Skeletal muscle satellite cell (primary cell): ENCODE data around the gene TMEM151A.
A peak's percentile ranks its signal among the peaks of the same experiment; 100 is the strongest.

Source experiments
- H3K27me3 ChIP-seq: 2 replicates; pipeline ENCODE4 v1.7.0; 2013; ENCODE audit warnings: low read length; ENCODE audit not compliant: control insufficient read depth, insufficient read depth
- H3K36me3 ChIP-seq: 2 replicates; pipeline ENCODE4 v1.7.0; 2013; ENCODE audit warnings: mild to moderate bottlenecking, control low read depth, low read length; ENCODE audit not compliant: insufficient read depth
- H3K4me1 ChIP-seq: 2 replicates; pipeline ENCODE4 v1.7.0; 2013; ENCODE audit warnings: low read length; ENCODE audit not compliant: control insufficient read depth, insufficient read depth
- H3K4me2 ChIP-seq: 2 replicates; pipeline ENCODE4 v1.7.0; 2013; ENCODE audit warnings: mild to moderate bottlenecking, low read length
- H3K4me3 ChIP-seq: 2 replicates; pipeline ENCODE4 v1.7.0; 2013; ENCODE audit warnings: low read length
- H3K9ac ChIP-seq: 2 replicates; pipeline ENCODE4 v1.7.0; 2013; ENCODE audit warnings: mild to moderate bottlenecking, low read depth, low read length, moderate library complexity
- H3K9me3 ChIP-seq: replicated peaks from 2 replicates; pipeline ENCODE4 v1.7.0; 2013; ENCODE audit warnings: mild to moderate bottlenecking, control low read depth, low read length

TMEM151A gene

GRCh38 chr11:66329165-66329673, 37.5 kb downstream of the TMEM151A start:
- no peak overlapping the region for H3K9ac ChIP-seq
- H3K4me2 ChIP-seq = no peak overlapping the region
- peaks cover 46% of the 10 kb centered on the region for H3K4me1 ChIP-seq
- H3K27me3 ChIP-seq = no peaks in the 10 kb centered on the region
- H3K4me3 ChIP-seq = no peak overlapping the region
- H3K9me3 ChIP-seq = no peaks in the 10 kb centered on the region
- peaks cover 28% of the 10 kb centered on the region for H3K36me3 ChIP-seq

- H3K36me3 ChIP-seq = peaks cover 28% of the 10 kb centered on the region
Observed at GRCh38 chr11:66330931-66331330, 39.2 kb downstream of the TMEM151A start.

DNA sequence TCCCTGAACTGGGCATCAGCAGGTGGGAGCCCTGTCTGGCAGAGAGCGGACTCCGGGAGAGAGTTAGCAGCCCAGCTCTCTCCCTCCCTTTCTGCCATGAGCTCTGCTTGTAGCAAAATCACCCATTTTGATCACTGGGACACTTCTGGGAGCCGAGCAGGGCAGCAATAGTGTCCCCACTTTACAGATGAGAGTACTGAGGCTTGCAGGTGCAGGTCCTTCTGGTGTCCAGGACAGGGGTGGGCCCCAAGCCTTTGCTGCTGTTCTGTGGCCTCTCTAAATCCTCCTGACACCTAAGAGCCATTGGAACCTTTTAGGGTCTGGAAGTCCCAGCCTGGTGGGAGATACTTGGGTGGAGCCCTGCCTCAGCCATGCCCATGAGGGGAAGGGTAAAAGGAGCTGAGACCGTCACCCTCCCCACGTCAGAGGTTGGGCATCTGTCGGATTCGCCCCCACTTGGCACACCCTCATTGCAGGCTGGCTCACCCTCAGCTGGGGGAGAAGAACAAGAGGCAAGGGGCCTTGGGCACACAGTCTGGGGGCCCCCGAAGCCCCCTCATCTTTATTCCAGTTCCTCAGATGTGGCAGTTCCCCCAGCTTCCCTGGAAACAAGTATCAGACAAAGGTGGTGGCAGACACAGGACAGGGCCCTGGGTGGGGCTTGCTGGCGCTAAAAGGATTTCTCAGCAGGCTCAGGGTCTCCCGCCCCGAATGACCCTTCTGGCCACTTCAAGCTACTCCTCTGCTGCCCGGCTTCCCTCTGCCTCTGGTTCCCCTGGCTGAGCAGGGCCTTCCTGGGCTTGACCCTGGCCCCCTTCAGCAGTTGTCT, 40.1 kb downstream of the TMEM151A start:
- Histone ChIP-seq H3K4me1 (peaks cover 41% of the 10 kb centered on the region), H3K36me3 (peaks cover 28% of the 10 kb centered on the region), H3K9me3 (no peaks in the 10 kb centered on the region), H3K4me2 (no peak overlapping the region), H3K9ac (no peak overlapping the region), H3K4me3 (no peak overlapping the region), H3K27me3 (no peaks in the 10 kb centered on the region)

More at GRCh38 chr11:66330931-66331330, 39.2 kb downstream of the TMEM151A start:
- no peaks in the 10 kb centered on the region for H3K27me3 ChIP-seq
- H3K9me3 ChIP-seq = no peaks in the 10 kb centered on the region
- no peak overlapping the region for H3K9ac ChIP-seq
- H3K4me3 ChIP-seq = no peak overlapping the region
- no peak overlapping the region for H3K4me2 ChIP-seq
- H3K4me1 ChIP-seq = peaks cover 43% of the 10 kb centered on the region

DNA sequence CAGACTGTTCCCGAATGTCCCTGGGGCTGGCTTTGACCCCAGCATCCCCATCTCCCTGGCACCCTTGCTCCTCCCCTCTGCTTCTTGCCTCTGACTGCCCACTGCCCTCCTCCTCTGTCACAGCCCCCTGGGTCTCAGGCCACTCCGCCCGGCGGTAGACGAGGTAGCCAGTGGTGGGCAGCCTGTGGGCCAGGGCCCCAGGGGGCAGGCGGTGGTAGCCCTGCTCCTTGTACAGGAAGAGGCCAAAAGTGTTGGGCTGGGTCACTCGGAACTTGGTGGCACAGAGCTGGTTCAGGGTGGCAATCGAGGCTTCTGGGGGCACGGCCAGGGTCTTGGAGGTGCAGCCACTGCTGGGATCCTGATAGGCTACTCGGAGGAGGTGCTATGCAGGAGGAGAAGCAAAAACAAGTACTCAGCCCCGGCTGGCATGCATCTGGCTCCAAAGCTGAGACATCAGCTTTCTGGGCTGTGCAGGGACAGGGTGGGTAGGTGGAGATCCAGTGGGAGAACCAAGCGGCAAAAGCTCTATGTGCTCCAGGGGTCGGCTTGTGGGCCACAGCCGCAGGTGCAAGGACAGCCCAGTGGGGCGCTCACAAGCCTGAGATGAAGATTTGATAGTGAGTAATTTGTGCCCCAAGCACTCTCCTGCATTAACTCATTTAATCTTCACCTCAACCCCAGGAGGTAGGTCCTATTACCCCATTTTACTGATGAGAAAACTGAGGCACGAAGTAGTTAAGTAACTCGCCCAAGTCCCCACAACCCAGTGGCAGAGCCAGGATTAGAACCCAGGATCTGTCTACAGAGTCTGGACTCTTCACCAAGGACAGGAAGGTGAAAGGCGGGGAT, 40.9 kb downstream of the TMEM151A start:
- no peak overlapping the region for H3K4me2 ChIP-seq
- peaks cover 28% of the 10 kb centered on the region for H3K36me3 ChIP-seq
- no peak overlapping the region for H3K4me3 ChIP-seq
- peaks cover 41% of the 10 kb centered on the region for H3K4me1 ChIP-seq
- H3K9ac ChIP-seq = no peak overlapping the region
- H3K27me3 ChIP-seq = no peaks in the 10 kb centered on the region
- H3K9me3 ChIP-seq = no peaks in the 10 kb centered on the region

GRCh38 chr11:66333220-66333877, 41.7 kb downstream of the TMEM151A start:
- Histone ChIP-seq H3K36me3 (peaks cover 28% of the 10 kb centered on the region), H3K9me3 (no peaks in the 10 kb centered on the region), H3K27me3 (no peaks in the 10 kb centered on the region), H3K4me3 (no peak overlapping the region), H3K4me2 (no peak overlapping the region), H3K4me1 (peaks cover 40% of the 10 kb centered on the region), H3K9ac (no peak overlapping the region)

DNA sequence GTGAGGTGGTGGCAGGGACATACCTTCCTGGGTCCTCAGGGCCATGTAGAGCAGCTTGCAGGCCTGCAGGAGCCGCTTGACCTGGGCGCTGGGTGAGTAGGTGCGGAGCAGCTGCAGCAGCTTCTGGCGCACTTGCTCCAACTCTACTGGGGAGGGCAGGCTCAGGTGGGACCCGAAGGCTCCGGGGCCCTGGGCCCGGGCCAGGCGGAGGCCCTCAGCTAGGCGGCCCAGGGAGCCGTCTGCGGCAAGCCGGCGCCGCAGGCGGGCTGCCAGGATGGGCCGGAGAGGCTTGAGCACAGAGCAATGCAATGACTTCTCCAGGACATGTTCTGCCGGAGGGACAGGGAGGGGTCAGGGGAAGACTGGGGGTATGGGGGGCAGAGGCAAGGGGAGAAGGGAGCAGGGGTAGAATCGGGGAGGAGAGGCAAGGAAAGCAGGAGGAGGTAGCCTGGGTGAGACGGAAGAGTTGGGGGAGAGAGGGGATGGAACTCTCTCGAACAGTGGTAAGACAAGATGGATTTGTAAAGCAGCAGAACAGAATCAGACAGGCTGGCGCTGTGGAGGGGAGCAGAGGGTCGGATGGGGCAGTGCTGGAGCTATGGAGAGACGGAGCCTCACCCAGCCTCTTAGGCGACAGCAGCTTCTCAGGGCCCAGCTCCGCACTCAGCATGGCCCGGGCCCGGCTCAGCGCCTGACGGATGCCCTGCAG, 42.4 kb downstream of the TMEM151A start:
- H3K36me3 ChIP-seq = peaks cover 35% of the 10 kb centered on the region
- no peaks in the 10 kb centered on the region for H3K9me3 ChIP-seq
- peak overlapping the region; percentile 86 for H3K4me3 ChIP-seq
- peak overlapping the region; percentile 97 for H3K4me2 ChIP-seq
- no peaks in the 10 kb centered on the region for H3K27me3 ChIP-seq
- H3K9ac ChIP-seq = peak overlapping the region; percentile 96
- H3K4me1 ChIP-seq = peaks cover 36% of the 10 kb centered on the region

DNA sequence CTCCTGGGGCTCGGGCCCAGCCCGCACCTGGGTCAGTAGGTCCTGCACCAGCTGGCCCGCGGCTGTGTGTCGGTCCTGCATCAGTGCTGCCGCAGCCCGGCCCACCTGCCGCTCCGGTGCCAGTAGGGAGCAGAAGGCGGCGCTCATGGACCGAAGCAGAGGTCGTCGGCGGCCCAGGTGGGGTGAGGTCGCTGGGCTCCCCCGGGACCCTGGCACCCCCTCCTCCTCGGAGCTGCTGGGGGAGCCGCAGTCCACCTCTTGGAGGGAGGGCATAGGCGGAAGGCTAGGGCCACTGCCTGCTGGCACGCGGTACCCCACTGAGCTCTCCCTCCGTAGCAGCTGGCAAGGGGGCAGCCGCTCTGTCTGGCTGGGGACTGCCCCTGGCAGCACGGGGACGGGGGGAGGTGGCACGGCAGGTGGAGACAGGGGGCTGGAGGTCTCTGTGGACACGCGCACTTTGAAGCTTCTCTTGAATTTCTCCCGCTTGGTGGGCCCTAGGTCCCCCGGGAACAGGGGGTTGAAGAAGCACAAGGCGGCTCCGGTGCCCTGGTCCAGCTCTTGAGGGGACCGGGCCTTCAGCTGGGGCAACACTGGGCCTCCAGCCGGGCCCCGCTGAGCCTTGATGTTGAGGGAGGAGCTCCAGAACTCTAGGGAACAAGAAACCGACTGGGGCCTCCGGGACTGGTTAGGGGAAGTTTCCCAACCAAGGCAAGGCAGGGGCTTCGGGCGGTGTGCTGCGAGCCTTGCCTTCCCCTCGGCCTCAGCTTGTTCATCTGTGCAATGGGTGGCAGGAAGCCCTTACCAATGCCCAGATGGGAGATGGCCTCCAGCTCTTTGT, 43.1 kb downstream of the TMEM151A start:
- H3K4me3 ChIP-seq = peak overlapping the region; percentile 86
- no peaks in the 10 kb centered on the region for H3K27me3 ChIP-seq
- peaks cover 36% of the 10 kb centered on the region for H3K4me1 ChIP-seq
- H3K36me3 ChIP-seq = peaks cover 43% of the 10 kb centered on the region
- H3K9me3 ChIP-seq = no peaks in the 10 kb centered on the region
- peak overlapping the region; percentile 97 for H3K4me2 ChIP-seq
- peak overlapping the region; percentile 96 for H3K9ac ChIP-seq

DNA sequence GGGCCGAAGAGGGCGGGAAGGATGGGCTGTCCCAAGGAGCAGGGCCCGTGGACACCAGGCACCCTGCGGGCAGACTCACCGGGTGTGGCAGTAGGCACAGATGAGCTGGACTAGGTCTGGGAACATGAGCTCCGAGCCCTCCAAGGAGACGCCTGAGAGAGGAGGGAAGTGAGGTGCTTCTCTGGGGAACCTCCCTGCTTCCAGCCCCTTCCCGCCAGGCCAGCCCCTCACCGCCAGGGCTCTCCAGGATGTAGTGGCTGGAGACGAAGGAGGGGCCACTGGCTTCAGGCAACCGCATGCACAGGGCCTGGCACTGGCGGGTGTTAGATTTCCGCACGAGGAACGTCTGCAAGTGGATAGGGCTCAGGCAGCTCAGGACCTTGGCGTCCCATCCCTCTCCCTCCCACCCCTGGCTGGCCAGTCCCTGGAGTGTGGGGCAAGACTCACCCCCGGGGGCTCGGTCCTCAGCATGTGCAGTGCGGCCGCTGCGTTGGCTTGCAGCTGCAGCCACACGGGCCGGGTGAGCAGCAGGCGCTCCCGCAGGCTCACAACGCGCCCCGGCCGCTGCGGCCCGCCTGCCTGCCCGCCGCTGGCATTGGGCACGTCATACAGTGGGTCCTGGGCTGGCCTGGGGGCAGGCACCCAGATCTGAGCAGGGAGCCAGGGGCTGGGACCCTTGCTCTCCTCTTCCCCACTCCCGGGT, 44.0 kb downstream of the TMEM151A start:
- Histone ChIP-seq H3K4me2 (peak overlapping the region; percentile 97), H3K9ac (peak overlapping the region; percentile 96), H3K4me3 (peak overlapping the region; percentile 86), H3K9me3 (no peaks in the 10 kb centered on the region), H3K4me1 (peaks cover 36% of the 10 kb centered on the region), H3K36me3 (peaks cover 52% of the 10 kb centered on the region), H3K27me3 (no peaks in the 10 kb centered on the region)

GRCh38 chr11:66336234-66337102, 44.8 kb downstream of the TMEM151A start, which contains the start of gene RIN1:
Gene RIN1, minus strand, starts transcription at chr11:66336434. Its CDS starts 32 bp downstream, at chr11:66336402.
- peak within 1 kb of the TSS; percentile 86 for H3K4me3 ChIP-seq
- peak within 1 kb of the TSS; percentile 96 for H3K9ac ChIP-seq
- H3K27me3 ChIP-seq = no peaks in the 10 kb centered on the region
- H3K4me2 ChIP-seq = peak within 1 kb of the TSS; percentile 97
- H3K36me3 ChIP-seq = peaks cover 57% of the 10 kb centered on the region
- no peaks in the 10 kb centered on the region for H3K9me3 ChIP-seq
- peaks cover 36% of the 10 kb centered on the region for H3K4me1 ChIP-seq
